Ovary (tissue), 3 donors: ENCODE results near the gene FXN.

ENCODE experiments used
- POLR2A ChIP-seq: fragments of 450-650 bp; IDR thresholded peaks from one replicate; pipeline ENCODE4 v1.6.1; 2017; ENCODE audit warnings: antibody characterized with exemption, mild to moderate bottlenecking, moderate library complexity
- TF ChIP-seq, protein P1 (sequence below), 3 donors: fragments of 450-650 bp in 2 of 3; fragments of 200-600 bp in 1 of 3; IDR thresholded peaks; one replicate each; pipeline versions ENCODE4 v1.5.1 to v1.8.0; 2016 to 2022; ENCODE audit warnings: antibody characterized with exemption in 3 of 3, mild to moderate bottlenecking in 1 of 3
- donor health status: DM: no; HTN: no; CAD: no.

GRCh38 chr9:69089491-69089890, 53.9 kb downstream of the FXN start:
- no peak for TF ChIP-seq POLR2A
- TF ChIP-seq, protein P1, sequence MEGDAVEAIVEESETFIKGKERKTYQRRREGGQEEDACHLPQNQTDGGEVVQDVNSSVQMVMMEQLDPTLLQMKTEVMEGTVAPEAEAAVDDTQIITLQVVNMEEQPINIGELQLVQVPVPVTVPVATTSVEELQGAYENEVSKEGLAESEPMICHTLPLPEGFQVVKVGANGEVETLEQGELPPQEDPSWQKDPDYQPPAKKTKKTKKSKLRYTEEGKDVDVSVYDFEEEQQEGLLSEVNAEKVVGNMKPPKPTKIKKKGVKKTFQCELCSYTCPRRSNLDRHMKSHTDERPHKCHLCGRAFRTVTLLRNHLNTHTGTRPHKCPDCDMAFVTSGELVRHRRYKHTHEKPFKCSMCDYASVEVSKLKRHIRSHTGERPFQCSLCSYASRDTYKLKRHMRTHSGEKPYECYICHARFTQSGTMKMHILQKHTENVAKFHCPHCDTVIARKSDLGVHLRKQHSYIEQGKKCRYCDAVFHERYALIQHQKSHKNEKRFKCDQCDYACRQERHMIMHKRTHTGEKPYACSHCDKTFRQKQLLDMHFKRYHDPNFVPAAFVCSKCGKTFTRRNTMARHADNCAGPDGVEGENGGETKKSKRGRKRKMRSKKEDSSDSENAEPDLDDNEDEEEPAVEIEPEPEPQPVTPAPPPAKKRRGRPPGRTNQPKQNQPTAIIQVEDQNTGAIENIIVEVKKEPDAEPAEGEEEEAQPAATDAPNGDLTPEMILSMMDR (IDR thresholded peaks at IDR 0.05), result no peak
